Activated CD8-positive, alpha-beta T cell treated with anti-CD3 and anti-CD28 coated beads for 36 hours (primary cell): Measurements from ENCODE around the gene OR1F1. TPM values are rescaled to one million over a fixed set of nuclear protein-coding genes. Genes with fewer than 3 reads are reported as not detected.
A peak's percentile ranks its signal among the peaks of the same experiment; 100 is the strongest.

Source experiments
- ATAC-seq: fragments of 200-7000 bp; cut with Tn5 transposase; one replicate; pipeline ENCODE4 v1.10.0; 2021; ENCODE audit warnings: mild to moderate bottlenecking, moderate library complexity
- CTCF ChIA-PET: fragments of 350-600 bp; sonication (Branson Sonifier 250); formaldehyde crosslinking; loops from one replicate; lab custom pipeline; 2021; ENCODE audit warnings: antibody characterized with exemption; lab: Charles Lee
- POLR2A ChIA-PET: fragments of 350-600 bp; sonication (Branson Sonifier 250); formaldehyde crosslinking; loops from one replicate; lab custom pipeline; 2021; ENCODE audit warnings: antibody characterized with exemption; lab: Charles Lee
- DNase-seq: peaks from one replicate; pipeline ENCODE4 v3.0.0-alpha.2; 2020
- H3K27ac Mint-ChIP-seq: one replicate; pipeline ENCODE4 v1.8.0; 2021; ENCODE audit warnings: mild to moderate bottlenecking, mixed read lengths
- H3K27me3 Mint-ChIP-seq: one replicate; pipeline ENCODE4 v1.8.0; 2021; ENCODE audit warnings: mixed read lengths
- H3K36me3 Mint-ChIP-seq: one replicate; pipeline ENCODE4 v1.8.0; 2021; ENCODE audit warnings: low read depth, mixed read lengths
- H3K4me1 Mint-ChIP-seq: one replicate; pipeline ENCODE4 v1.8.0; 2021; ENCODE audit warnings: low read depth, mixed read lengths
- H3K4me3 Mint-ChIP-seq: one replicate; pipeline ENCODE4 v1.8.0; 2021; ENCODE audit warnings: mild to moderate bottlenecking, moderate library complexity, mixed read lengths
- H3K9me3 Mint-ChIP-seq: one replicate; pipeline ENCODE4 v1.8.0; 2021; ENCODE audit warnings: mixed read lengths
- CTCF ChIP-seq: fragments of 200-600 bp; IDR thresholded peaks from one replicate; pipeline ENCODE4 v1.8.0; 2022; ENCODE audit warnings: antibody characterized with exemption, mild to moderate bottlenecking
- intact Hi-C: fragments of 100-400 bp; cut with micrococcal nuclease; formaldehyde crosslinking; loops from one replicate; pipeline ENCODE4 v1.10.0; 2022
- total RNA-seq, 2 experiments: library from RNA; stranded (reverse); gene quantifications; one replicate each; pipeline ENCODE4 v1.2.3, GENCODE V29; 2021

The OR1F1 gene
- total RNA-seq, 2 experiments from 2014 or later = not detected

- no peak for TF ChIP-seq CTCF
- Mint-ChIP-seq H3K27me3 (no peaks in the 10 kb centered on the region), H3K4me3 (peak overlapping the region; percentile 34), H3K4me1 (peaks cover 35% of the 10 kb centered on the region), H3K36me3 (peaks cover 32% of the 10 kb centered on the region), H3K9me3 (peaks cover 28% of the 10 kb centered on the region), H3K27ac (peak overlapping the region; percentile 98)
- ChIA-PET POLR2A (interaction anchor here (0.7 to 2.0 kb wide), 6 partner anchors 19 to 188 kb away, joined by 3 to 10 read pairs (median 4); partner anchors contain the start of gene ZNF200), CTCF (interaction anchor here (1.1 to 1.7 kb wide), 2 partner anchors 10 to 184 kb away, joined by 4 read pairs; no protein-coding TSS in a partner anchor)
- DNase-seq (peak; percentile 49), ATAC-seq (peak; percentile 58)
- intact Hi-C loops = no loop called here
Observed at GRCh38 chr16:3215601-3216262, 27.7 kb downstream of the OR1F1 start.

GRCh38 chr16:3216263-3216640 lies 28.2 kb downstream of the OR1F1 start:
- TF ChIP-seq CTCF = no peak
- CTCF ChIA-PET = interaction anchor here (1.1 to 1.7 kb wide), 2 partner anchors 9 to 185 kb away, joined by 4 read pairs; no protein-coding TSS in a partner anchor
- H3K4me1 Mint-ChIP-seq = peaks cover 35% of the 10 kb centered on the region
- peak overlapping the region; percentile 34 for H3K4me3 Mint-ChIP-seq
- H3K9me3 Mint-ChIP-seq = peaks cover 32% of the 10 kb centered on the region
- H3K27ac Mint-ChIP-seq = peak overlapping the region; percentile 98
- ATAC-seq (peak; percentile 23), DNase-seq (peak; percentile 38)
- H3K27me3 Mint-ChIP-seq = no peaks in the 10 kb centered on the region
- POLR2A ChIA-PET = interaction anchor here (0.9 to 2.0 kb wide), 5 partner anchors 19 to 187 kb away, joined by 3 to 10 read pairs (median 5); partner anchors contain the start of gene ZNF200
- peaks cover 36% of the 10 kb centered on the region for H3K36me3 Mint-ChIP-seq
- intact Hi-C loops = no loop called here

GRCh38 chr16:3220839-3221238 lies 32.8 kb downstream of the OR1F1 start:
- H3K36me3 Mint-ChIP-seq = peaks cover 58% of the 10 kb centered on the region
- CTCF ChIA-PET = no interaction called here

GRCh38 chr16:3223913-3224515 lies 36.0 kb downstream of the OR1F1 start:
- POLR2A ChIA-PET = interaction anchor here (0.6 to 2.6 kb wide), 4 partner anchors 9 to 34 kb away, joined by 3 to 9 read pairs (median 5); partner anchors contain the start of gene ZNF200
- intact Hi-C loops = no loop called here
- ATAC-seq (no peak), DNase-seq (no peak)
- Mint-ChIP-seq H3K27me3 (no peaks in the 10 kb centered on the region), H3K4me3 (no peak overlapping the region), H3K4me1 (no peaks in the 10 kb centered on the region), H3K36me3 (peaks cover 71% of the 10 kb centered on the region), H3K9me3 (peaks cover 47% of the 10 kb centered on the region), H3K27ac (no peak overlapping the region)
- CTCF ChIA-PET = interaction anchor here (1.4 to 2.0 kb wide), 2 partner anchors 8 to 10 kb away, joined by 3 to 8 read pairs; no protein-coding TSS in a partner anchor
- TF ChIP-seq CTCF = no peak

More at GRCh38 chr16:3220839-3221238, 32.8 kb downstream of the OR1F1 start:
- H3K27ac Mint-ChIP-seq = no peak overlapping the region
- H3K4me3 Mint-ChIP-seq = no peak overlapping the region
- H3K4me1 Mint-ChIP-seq = peaks cover 15% of the 10 kb centered on the region
- H3K9me3 Mint-ChIP-seq = peaks cover 52% of the 10 kb centered on the region
- intact Hi-C loops = no loop called here
- no peaks in the 10 kb centered on the region for H3K27me3 Mint-ChIP-seq
- TF ChIP-seq CTCF = no peak
- no peak for ATAC-seq
- POLR2A ChIA-PET = interaction anchor here (0.7 to 1.5 kb wide), 2 partner anchors 13 to 14 kb away, joined by 4 to 7 read pairs; partner anchors contain the start of gene ZNF200
- DNase-seq = no peak
